ENCODE results near the gene FOXB1.

- TF ChIP-seq POLR2AphosphoS5 (IDR thresholded peaks at IDR 0.05; ENCODE audit: low read depth), result no peak
- TF ChIP-seq, protein P1, sequence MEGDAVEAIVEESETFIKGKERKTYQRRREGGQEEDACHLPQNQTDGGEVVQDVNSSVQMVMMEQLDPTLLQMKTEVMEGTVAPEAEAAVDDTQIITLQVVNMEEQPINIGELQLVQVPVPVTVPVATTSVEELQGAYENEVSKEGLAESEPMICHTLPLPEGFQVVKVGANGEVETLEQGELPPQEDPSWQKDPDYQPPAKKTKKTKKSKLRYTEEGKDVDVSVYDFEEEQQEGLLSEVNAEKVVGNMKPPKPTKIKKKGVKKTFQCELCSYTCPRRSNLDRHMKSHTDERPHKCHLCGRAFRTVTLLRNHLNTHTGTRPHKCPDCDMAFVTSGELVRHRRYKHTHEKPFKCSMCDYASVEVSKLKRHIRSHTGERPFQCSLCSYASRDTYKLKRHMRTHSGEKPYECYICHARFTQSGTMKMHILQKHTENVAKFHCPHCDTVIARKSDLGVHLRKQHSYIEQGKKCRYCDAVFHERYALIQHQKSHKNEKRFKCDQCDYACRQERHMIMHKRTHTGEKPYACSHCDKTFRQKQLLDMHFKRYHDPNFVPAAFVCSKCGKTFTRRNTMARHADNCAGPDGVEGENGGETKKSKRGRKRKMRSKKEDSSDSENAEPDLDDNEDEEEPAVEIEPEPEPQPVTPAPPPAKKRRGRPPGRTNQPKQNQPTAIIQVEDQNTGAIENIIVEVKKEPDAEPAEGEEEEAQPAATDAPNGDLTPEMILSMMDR (conservative IDR thresholded peaks at IDR 0.05; ENCODE audit: low read depth in 2 of 2), result no peak
Measured at GRCh38 chr15:60039316-60039715, 35.2 kb downstream of the FOXB1 start.
